CD4-positive, alpha-beta T cell treated with Interleukin-1 beta for 1 hour (primary cell): Measurements from ENCODE around the gene ATP8A2.
A peak's percentile ranks its signal among the peaks of the same experiment; 100 is the strongest.

Source experiments
- DNase-seq, 2 donors: peaks; one replicate each; pipeline ENCODE4 v3.0.0-alpha.2; 2020 to 2022

The ATP8A2 gene

DNA sequence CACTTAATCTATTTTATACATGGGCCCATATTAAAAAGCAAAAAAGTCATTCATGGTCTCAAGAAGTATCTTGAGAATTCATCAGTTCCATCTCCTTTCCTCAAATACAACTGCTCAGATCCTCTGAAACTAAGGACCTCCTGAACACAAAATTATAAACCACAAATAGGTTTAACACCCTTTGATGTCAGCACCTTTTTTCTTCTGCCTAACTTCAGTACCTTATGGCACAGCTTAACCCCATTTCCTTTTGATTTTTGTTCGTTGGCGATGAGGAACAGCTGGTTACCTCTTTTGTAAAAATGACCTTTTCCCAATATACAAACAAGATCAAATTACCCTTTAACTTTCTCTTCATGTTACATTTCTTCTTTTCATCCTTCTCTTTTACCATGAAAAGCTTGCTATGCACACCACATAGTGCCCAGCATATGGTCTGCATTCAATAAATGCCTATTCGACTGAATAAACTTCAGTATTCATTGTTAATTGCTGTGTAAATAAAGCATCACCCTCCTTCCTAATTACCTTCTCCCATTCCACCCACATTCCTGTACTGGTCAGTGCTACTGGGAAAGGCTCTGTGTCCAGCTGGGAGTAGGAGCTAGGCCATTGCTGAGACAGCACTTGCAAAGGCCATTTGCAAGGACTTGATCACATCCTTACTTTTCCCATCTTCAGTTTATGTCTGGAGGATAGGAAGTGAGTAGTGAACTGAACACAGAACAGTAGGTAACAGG lies 362.1 kb downstream of the ATP8A2 start:
- no peak for DNase-seq

- no peak for DNase-seq
Measured at GRCh38 chr13:25738342-25739196, 366.8 kb downstream of the ATP8A2 start.

GRCh38 chr13:25739376-25739775 lies 367.6 kb downstream of the ATP8A2 start:
- no peak for DNase-seq

- no peak for DNase-seq
Measured at GRCh38 chr13:25741796-25742195, 370.0 kb downstream of the ATP8A2 start.

- no peak for DNase-seq
Measured at GRCh38 chr13:25742220-25742619, 370.4 kb downstream of the ATP8A2 start.

DNA sequence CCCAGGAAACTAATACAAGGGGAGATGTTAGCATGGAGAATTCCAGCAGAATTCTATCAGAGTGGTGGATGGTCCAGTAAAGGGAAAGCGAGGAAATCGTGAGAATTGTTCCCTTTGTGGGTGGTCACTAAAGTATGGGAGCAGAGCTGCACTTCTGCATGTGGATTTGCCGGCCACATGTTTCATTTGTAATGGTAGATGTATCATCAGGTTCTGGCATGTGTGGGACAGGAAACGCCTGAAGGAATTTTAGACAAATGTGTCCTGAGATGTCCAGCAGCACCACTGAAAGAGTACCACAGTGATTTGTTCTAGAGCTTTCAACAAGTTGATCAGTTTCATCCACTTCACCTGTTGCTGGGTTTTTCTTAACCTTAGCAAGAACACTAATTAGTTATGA lies 371.6 kb downstream of the ATP8A2 start:
- no peak for DNase-seq

- DNase-seq: no peak
Measured at GRCh38 chr13:25744178-25744577, 372.4 kb downstream of the ATP8A2 start.

DNA sequence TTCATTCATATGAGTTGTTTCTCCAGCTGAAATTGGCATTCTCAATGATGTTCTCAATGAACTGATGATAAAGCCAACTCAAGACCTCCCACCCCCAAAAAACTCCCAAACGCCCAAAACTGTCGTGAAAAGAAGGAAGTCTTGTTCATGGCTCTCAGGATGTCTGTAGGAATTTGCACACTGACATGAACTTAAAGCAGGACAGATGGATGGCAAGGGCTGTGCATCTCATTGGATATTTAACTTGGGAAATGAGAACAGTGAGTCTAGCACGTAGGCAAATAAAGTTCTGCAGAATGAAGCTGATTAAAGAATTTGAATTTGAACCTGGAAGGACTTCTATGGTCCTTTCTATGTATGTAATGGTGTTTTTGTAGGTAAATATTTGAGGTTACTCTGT lies 374.4 kb downstream of the ATP8A2 start:
- no peak for DNase-seq

- no peak for DNase-seq
Measured at GRCh38 chr13:25752957-25753551, 381.3 kb downstream of the ATP8A2 start.

DNA sequence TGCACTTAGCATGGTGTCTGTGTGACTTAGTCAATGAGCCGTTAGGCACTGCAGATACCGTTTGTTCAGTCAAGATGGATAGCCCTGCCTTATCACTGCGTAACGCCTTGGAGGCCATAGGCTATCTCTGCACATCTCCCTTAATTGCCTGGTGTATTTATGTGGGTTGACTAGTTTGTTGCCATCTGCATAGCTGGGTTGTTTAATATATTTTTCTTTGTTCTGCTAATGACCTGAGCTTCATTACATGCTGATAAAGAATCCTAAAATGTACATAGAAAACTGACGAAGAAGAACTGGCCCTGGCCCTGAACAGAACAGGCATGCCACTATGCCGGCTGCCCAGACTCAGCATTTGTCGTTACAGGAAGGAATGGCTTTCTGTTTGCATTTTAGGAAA lies 382.2 kb downstream of the ATP8A2 start:
- DNase-seq: no peak

- DNase-seq: no peak
Measured at GRCh38 chr13:25756251-25756650, 384.5 kb downstream of the ATP8A2 start.

GRCh38 chr13:25756912-25757311 lies 385.1 kb downstream of the ATP8A2 start:
- DNase-seq: no peak

GRCh38 chr13:25761041-25761440 lies 389.3 kb downstream of the ATP8A2 start:
- DNase-seq: no peak

DNA sequence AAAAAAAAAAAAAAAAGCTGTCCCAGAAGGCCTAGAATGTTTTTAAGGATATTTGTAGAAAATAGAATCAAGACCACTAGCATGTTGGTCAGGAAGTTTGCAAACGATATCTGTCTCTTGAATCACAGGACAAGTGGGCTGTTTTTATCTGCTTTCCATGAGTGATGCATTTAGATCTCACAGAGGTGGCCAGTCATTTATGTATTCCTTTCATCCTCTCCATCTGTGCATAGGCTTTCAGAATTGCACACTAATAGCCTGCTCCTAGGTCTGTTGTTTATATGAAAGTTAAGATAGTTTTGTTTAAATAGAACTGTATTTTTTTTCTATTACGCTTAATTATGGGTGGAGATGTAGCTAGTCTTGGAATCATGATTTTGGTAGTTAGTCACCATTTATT lies 390.5 kb downstream of the ATP8A2 start:
- no peak for DNase-seq

DNA sequence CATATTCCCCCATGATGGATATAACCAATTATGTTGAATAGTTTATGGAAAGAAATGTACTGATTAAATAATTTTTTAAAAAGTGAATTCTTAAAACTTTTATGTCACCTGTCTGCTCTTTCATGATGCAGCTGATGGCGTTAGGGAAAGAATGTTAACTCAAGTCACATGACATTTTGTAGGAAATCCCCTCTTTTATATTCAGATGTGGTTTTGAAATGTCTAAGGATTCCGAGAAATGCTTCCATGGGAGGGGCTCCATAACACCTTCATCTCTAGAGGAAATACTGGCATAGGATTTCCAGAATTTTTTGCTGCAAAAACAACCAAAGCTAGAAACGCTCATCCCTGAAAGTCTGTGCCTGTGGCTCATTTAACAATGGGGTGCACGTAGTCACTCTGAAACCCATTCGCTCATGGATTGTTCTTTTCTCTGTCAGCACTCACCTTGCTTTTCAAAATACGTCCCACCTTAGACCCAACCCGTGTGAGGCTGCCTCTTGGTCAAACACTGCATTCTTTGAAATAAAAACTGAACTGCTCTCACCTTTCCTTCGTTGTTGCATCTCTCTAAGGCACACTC lies 391.1 kb downstream of the ATP8A2 start:
- peak in 1 of 2 donors; percentile 5 for DNase-seq

GRCh38 chr13:25764378-25764777 lies 392.6 kb downstream of the ATP8A2 start:
- no peak for DNase-seq

DNA sequence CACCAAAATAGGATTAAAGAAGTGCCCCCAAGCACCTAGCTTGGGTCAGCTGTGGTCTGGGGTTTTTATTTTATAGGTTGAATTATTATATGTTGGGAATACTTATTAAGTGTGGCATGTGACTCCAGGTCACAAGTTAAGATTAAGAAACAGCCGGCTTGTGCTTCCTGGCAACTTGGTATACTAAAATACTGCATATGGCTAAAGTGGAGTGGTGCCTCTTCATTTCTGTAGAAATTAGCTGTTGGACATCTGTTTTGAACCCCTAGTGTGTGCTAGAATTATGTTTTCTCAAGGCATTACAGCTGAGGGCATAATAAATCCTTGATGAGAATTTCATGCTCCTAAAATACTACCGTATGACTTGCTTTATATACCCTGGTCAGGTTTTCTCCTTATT lies 393.5 kb downstream of the ATP8A2 start:
- DNase-seq: no peak

DNA sequence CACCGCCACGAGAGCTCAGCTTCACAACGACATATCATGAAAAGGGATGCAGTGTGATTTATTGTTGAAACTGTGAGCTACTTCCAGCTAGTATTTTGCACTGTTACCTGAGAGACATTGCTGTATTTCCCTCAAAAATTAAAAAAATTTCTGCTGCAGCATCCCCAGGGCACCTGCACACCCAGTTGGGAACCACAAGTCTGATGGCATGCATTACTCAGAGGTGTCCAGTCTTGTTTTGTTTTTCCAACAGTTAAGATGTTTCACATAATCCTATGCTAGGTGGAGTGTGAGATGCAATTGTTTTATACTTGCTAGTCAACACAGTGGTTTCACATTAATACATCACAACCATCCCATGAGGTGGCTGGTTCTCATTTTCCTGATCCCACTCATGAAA lies 394.8 kb downstream of the ATP8A2 start:
- no peak for DNase-seq

DNA sequence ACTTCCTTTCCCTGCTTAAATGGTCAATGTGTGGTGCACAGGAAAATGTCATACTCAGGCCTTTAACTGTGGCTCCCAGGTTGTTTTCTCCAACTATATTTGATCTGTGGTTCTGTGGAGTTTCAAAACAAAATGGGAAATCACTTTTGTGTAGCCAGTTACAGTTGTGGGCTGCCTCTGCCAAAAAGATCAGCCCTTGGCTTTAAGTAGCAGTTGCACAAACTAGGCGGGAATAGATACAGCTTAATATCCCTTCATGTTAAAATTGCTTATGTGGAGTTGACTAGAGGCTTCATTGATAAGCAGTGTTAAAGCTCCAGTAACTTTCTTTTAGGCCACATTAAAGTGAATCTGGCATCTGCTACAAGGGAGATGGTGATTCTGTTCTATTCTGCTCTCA lies 395.2 kb downstream of the ATP8A2 start:
- DNase-seq: no peak

GRCh38 chr13:25768376-25768775 lies 396.6 kb downstream of the ATP8A2 start:
- DNase-seq: no peak

- DNase-seq: no peak
Measured at GRCh38 chr13:25768838-25769237, 397.1 kb downstream of the ATP8A2 start.

DNA sequence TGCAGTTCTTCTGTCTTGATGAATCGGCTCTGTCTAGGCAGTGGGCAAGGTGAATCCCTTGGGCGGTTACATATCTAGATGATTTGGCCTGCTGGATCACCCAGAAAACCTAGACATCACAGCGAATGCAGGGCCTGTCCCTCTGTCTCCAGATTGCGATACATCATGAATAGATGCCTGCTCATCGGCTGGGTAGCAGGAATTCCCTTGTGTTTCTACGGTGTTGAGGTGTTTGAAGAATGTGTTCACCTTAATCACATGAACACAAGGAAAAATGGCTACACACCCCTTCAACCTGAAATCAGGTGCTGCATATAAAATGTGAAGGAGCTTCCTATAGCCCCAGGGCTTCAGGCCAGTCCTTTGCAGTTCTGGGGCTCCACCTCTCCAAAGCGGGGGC lies 398.8 kb downstream of the ATP8A2 start:
- no peak for DNase-seq

GRCh38 chr13:25771202-25771601 lies 399.4 kb downstream of the ATP8A2 start:
- no peak for DNase-seq
